GM12874 (cell line): Measurements from ENCODE around the gene LIMS1.

ENCODE experiments used
- TF ChIP-seq, protein P1 (sequence below): IDR thresholded peaks from 2 replicates; pipeline ENCODE4 v1.5.1; 2011; ENCODE audit warnings: low read depth, mild to moderate bottlenecking, control low read depth, low read length, moderate library complexity; ENCODE audit not compliant: insufficient read depth

The LIMS1 gene

DNA sequence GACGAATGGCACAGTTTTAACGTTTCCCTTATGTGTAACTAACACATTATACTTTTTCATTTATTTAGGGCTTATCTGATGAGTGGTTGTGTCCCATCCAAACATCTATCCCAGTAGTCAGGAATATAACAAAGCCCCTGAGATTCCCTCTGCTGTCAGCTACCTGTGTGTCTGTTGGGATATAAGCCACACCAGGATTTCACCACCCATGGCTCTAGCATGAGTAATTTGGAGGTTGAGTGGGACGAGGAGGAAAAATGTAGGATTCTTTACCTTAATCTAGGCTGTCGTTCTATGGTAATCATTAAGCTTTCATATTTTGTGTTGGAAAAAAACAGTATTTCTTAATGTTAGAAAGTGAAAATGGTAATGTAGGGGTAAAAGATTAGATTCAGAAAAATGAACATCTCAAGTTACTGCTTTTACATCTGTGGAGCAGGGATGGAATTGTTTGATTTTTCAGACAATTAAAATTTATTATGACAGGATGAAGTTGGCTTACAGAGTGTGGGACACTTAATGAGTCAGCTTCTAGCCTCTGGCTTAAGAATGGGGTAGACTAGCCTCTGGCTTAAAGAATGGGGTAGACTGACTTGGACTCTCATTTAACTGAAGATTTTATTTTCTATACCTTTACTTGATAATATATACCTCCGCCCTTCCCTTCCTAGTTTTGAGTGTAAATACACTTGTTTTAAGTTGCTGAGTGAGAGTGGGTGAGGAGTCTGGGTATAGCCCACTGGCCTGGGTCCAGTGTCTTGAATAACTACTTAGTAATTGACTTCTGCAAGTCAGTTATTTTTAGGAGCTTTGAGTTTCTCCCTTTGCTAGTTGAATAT is 96.5 kb downstream of the LIMS1 start:
- TF ChIP-seq, protein P1, sequence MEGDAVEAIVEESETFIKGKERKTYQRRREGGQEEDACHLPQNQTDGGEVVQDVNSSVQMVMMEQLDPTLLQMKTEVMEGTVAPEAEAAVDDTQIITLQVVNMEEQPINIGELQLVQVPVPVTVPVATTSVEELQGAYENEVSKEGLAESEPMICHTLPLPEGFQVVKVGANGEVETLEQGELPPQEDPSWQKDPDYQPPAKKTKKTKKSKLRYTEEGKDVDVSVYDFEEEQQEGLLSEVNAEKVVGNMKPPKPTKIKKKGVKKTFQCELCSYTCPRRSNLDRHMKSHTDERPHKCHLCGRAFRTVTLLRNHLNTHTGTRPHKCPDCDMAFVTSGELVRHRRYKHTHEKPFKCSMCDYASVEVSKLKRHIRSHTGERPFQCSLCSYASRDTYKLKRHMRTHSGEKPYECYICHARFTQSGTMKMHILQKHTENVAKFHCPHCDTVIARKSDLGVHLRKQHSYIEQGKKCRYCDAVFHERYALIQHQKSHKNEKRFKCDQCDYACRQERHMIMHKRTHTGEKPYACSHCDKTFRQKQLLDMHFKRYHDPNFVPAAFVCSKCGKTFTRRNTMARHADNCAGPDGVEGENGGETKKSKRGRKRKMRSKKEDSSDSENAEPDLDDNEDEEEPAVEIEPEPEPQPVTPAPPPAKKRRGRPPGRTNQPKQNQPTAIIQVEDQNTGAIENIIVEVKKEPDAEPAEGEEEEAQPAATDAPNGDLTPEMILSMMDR = no peak

DNA sequence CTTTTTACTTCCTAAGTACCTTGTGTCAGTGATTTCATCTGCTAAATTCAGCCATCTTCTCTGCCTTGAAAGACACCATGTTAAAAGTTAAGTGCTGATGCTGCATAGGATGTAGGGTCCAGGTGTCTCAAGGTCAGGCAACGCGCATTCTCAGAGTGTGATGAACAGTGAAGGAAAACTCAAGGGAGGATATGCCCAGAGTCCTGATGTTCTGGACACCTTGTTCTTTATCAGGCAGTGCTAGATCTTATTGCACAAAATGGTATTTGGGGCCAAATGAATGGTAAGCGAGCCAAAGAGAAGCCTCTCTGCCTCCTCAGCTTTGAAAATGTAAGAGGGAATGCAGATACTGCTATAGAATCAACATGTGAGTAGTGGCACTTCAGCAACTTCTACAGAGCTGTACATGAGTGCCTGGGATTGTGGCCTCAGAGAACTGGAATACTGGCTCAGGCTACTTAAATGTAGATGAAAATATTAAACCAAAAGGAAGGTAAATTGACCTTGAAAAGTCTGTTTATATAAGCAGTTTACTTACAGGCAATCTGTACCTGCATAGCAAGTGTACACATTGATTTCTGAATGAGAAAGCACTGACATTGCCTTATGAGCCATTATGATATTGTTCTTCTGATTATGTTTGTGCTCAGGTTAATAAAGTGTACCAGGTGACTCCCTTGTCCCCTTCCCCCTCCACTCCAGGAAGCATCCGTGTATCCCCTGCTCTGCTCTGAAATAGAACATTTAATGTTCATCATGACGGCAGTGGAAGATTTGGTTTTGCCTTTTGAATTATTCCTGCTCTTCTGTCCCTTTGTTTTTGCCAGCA is 98.3 kb downstream of the LIMS1 start:
- TF ChIP-seq, protein P1 = no peak

DNA sequence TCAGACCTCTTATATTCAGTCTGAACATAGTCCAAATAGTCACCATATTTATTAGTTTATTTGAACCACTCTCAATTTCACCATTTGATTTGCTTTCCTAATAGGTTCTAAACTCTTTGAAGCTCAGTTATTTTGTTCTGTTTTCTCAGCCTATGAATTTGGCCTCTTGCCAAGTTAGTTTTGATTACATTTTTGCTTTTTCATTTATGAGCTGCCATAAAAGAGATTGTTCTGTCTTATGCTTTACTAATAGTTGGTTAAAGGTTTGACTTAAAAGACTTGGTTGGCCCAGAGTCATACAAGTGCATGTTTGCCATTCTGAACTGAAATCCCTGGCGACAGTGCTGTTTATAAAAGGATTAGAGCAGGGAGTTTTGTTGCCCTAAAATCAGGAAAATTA is 99.1 kb downstream of the LIMS1 start:
- TF ChIP-seq, protein P1 = no peak

DNA sequence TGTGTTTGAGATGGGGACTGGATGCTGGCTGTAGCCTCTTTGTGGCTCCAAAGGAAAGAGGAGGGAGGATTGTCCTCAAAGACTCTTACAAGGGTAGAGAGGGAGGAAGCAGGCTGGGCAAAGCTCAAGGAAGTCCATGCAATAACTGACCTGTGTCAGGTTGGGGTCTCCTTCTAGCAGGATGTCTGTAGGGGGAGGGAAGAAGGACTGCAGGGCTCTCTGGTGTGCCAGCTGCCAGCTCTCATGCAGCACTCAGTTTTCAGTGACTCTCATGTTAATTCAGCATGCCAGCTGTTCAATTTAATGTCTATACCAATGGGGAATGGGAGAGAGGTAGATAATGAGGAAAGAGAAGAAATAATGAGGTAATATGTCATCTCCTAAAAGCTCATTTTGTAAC is 99.7 kb downstream of the LIMS1 start:
- TF ChIP-seq, protein P1 = no peak

DNA sequence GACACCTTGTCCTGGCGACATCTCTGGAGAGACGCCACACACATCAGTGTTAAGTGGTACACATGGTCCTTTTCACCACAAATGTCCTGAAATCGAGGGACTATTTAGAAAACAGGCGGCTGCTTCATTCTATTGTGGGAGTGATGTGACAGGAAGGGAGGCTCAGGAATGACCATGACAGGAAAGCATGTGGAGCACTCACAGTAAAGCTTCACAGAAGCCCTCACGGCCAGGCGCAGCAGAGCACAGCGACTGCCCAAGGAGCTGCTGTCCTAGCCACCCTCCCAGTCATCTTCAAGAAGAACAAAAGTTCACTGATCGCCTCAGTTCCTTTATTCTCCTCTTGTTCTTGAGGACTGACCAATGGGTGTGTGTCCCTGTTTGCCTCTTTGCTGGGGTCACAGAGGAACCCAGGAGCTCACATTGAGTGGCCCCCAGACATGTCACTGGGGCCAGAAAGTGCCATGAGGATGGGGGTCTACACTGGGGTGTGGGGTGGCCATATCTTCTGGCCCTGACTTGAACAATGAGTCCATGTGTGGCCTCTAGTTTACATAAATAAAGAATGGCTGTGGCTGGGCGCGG is 100.4 kb downstream of the LIMS1 start:
- TF ChIP-seq, protein P1 = no peak

DNA sequence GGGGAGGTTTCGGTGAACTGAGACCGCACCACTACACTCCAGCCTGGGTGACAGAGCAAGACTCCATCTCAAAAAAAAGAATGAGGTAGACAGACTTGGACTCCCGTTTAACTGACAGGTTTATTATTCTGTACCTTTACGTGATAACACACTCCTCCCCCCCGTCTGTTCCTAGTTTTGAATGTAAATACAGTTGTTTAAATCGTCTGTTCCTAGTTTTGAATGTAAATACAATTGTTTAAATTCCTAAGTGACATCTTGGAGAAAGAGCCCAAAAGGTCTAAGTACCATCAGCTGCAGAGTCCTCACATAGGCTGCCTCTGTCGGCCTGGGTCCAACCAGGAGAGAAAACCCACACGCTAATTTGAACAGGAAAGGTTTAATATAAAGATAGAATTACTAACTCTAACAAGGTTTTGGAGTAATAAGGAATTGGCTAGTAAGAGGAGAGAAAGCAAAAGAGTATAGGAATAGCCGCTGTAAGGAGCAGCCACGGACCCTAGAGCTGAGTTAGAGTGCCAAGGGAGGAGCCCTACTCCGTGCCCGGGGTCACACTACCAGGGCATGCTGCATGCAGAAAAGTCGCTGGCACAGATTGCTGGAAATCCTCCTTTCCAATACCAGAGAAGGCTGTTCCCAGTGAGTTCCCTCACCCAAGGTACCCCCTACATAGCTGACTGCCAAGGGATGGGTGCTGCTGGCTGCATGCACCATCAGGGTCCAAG is 101.5 kb downstream of the LIMS1 start:
- TF ChIP-seq, protein P1 = no peak
